Measurements from ENCODE around the gene MRPL38.

MRPL38 gene

GRCh38 chr17:75897160-75898019 is 7.3 kb downstream of the MRPL38 start (continued):
- no peak for TF ChIP-seq ZNF132 (tag by site-specific recombination; IDR thresholded peaks at IDR 0.05; ENCODE audit: borderline replicate concordance)
- no peak for TF ChIP-seq ZNF19 (tag by site-specific recombination; IDR thresholded peaks at IDR 0.05; ENCODE audit: low read depth)
- TF ChIP-seq OVOL3 (tag by site-specific recombination; IDR thresholded peaks at IDR 0.05) = no peak
- TF ChIP-seq, protein P1, sequence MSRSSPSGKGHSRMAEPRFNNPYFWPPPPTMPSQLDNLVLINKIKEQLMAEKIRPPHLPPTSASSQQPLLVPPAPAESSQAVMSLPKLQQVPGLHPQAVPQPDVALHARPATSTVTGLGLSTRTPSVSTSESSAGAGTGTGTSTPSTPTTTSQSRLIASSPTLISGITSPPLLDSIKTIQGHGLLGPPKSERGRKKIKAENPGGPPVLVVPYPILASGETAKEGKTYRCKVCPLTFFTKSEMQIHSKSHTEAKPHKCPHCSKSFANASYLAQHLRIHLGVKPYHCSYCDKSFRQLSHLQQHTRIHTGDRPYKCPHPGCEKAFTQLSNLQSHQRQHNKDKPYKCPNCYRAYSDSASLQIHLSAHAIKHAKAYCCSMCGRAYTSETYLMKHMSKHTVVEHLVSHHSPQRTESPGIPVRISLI (tag by site-specific recombination; IDR thresholded peaks at IDR 0.05) = no peak
- no peak for TF ChIP-seq PRDM1 (tag by site-specific recombination; IDR thresholded peaks at IDR 0.05)
- no peak for TF ChIP-seq SCRT2 (tag by site-specific recombination; IDR thresholded peaks at IDR 0.05)
- TF ChIP-seq MZF1 (tag by site-specific recombination; IDR thresholded peaks at IDR 0.05; ENCODE audit: borderline replicate concordance) = no peak
- TF ChIP-seq ZNF341 (tag by site-specific recombination; IDR thresholded peaks at IDR 0.05; ENCODE audit: low read depth) = peak; percentile 81
- TF ChIP-seq ZEB2 (tag by site-specific recombination; IDR thresholded peaks at IDR 0.05) = 0 out of 2 replicates have a peak, but pooled peaks have one; percentile 5
- no peak for TF ChIP-seq ZBTB20 (tag by site-specific recombination; IDR thresholded peaks at IDR 0.05)
- no peak for TF ChIP-seq ZNF121 (tag by site-specific recombination; IDR thresholded peaks at IDR 0.05)

DNA sequence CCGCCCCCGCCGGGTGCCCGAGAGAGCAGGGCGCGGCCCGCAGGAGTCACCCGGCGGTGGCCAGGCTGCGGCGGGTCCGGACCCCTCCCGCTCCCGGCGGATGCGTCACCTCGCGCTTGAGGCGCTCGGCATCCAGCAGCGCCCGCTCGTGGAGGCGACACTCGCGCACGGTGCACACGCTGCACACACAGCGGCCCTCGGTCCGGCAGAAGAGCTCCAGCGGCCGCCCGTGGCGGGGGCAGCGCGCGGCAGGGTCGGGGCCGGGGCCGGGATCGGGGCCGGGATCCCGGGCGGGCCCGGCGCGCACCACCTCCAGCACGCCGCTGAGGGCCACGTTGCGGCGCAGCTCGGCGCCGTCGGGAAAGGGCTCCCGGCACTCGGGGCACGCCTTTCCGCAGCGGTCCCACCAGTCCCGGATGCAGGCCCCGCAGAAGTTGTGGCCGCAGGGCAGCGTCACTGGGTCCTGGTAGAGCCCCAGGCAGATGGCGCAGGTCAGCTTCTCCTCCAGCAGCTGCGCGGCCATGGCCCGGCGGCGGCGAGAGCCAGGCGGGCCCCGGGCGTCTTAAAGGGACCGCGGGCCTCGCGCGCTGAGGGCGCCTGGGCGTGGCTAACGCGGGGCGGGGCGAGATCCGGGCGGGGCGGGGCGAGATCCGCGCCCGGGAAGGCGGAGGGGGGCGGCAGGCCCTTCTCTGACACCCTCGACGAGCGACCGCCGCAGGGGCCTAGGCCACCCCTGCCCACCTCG is 8.1 kb downstream of the MRPL38 start, which contains the start of gene TRIM65:
TRIM65 (minus strand) TSS at position 537 of the 745 bp plus-strand sequence; CDS start at position 523, 14 bp downstream.
- H3K9me3 ChIP-seq (ENCODE audit: control insufficient read depth, insufficient read depth, low read depth, low read length) = no peaks in the 10 kb centered on the region
- H3K4me1 ChIP-seq (ENCODE audit: control insufficient read depth, insufficient read depth, low read length) = peaks cover 10% of the 10 kb centered on the region
- H3K36me3 ChIP-seq (ENCODE audit: control insufficient read depth in 2 of 2, insufficient read depth in 1 of 2, low read length in 2 of 2) = peaks cover 12 to 55% of the 10 kb centered on the region in 2 experiments
- ChIA-PET POLR2A (interaction anchor here (0.6 to 3.2 kb wide), 17 partner anchors 8 to 118 kb away, joined by 3 to 19 read pairs (median 4); partner anchors contain the start of genes ACOX1, MRPL38, TEN1 and TRIM47), CTCF (interaction anchor here (0.6 to 4.3 kb wide), 15 partner anchors 8 to 120 kb away, joined by 3 to 28 read pairs (median 4); partner anchors contain the start of genes MRPL38, TRIM47 and WBP2)
- peak within 1 kb of the TSS; percentile 86 for H3K4me3 ChIP-seq (ENCODE audit: low read depth, low read length)
- H3K27ac ChIP-seq (ENCODE audit: extremely low read depth, low read depth, low read length) = peak within 1 kb of the TSS; percentile 98
- TF ChIP-seq ZNF169 (tag by site-specific recombination; IDR thresholded peaks at IDR 0.05) = no peak
- TF ChIP-seq, protein P2, sequence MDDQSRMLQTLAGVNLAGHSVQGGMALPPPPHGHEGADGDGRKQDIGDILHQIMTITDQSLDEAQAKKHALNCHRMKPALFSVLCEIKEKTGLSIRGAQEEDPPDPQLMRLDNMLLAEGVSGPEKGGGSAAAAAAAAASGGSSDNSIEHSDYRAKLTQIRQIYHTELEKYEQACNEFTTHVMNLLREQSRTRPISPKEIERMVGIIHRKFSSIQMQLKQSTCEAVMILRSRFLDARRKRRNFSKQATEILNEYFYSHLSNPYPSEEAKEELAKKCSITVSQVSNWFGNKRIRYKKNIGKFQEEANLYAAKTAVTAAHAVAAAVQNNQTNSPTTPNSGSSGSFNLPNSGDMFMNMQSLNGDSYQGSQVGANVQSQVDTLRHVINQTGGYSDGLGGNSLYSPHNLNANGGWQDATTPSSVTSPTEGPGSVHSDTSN (CRISPR knock-in tag; IDR thresholded peaks at IDR 0.05) = peak; percentile 75
- no peak for TF ChIP-seq ZNF596 (tag by site-specific recombination; IDR thresholded peaks at IDR 0.05)
- TF ChIP-seq ZNF335 (tag by site-specific recombination; conservative IDR thresholded peaks at IDR 0.05) = peak; percentile 88
- TF ChIP-seq GLI2 (tag by site-specific recombination; IDR thresholded peaks at IDR 0.05; ENCODE audit: borderline replicate concordance, low read depth) = no peak
- TF ChIP-seq HOXA7 (CRISPR knock-in tag; IDR thresholded peaks at IDR 0.05; ENCODE audit: borderline replicate concordance) = no peak
- TF ChIP-seq, protein P3, sequence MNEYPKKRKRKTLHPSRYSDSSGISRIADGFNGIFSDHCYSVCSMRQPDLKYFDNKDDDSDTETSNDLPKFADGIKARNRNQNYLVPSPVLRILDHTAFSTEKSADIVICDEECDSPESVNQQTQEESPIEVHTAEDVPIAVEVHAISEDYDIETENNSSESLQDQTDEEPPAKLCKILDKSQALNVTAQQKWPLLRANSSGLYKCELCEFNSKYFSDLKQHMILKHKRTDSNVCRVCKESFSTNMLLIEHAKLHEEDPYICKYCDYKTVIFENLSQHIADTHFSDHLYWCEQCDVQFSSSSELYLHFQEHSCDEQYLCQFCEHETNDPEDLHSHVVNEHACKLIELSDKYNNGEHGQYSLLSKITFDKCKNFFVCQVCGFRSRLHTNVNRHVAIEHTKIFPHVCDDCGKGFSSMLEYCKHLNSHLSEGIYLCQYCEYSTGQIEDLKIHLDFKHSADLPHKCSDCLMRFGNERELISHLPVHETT (tag by site-specific recombination; IDR thresholded peaks at IDR 0.05) = no peak
- no peak for TF ChIP-seq ZSCAN23 (tag by site-specific recombination; IDR thresholded peaks at IDR 0.05)
- peak; percentile 83 for TF ChIP-seq ZFP69B (tag by site-specific recombination; IDR thresholded peaks at IDR 0.05)
- TF ChIP-seq ZNF768 (tag by site-specific recombination; IDR thresholded peaks at IDR 0.05) = peak; percentile 14; the same call in 1 of the 2 replicates
- TF ChIP-seq, protein P4, sequence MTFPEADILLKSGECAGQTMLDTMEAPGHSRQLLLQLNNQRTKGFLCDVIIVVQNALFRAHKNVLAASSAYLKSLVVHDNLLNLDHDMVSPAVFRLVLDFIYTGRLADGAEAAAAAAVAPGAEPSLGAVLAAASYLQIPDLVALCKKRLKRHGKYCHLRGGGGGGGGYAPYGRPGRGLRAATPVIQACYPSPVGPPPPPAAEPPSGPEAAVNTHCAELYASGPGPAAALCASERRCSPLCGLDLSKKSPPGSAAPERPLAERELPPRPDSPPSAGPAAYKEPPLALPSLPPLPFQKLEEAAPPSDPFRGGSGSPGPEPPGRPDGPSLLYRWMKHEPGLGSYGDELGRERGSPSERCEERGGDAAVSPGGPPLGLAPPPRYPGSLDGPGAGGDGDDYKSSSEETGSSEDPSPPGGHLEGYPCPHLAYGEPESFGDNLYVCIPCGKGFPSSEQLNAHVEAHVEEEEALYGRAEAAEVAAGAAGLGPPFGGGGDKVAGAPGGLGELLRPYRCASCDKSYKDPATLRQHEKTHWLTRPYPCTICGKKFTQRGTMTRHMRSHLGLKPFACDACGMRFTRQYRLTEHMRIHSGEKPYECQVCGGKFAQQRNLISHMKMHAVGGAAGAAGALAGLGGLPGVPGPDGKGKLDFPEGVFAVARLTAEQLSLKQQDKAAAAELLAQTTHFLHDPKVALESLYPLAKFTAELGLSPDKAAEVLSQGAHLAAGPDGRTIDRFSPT (tag by site-specific recombination; IDR thresholded peaks at IDR 0.05) = peak; percentile 82; the same call in 1 of the 2 replicates
- no peak for TF ChIP-seq ZBTB44 (tag by site-specific recombination; IDR thresholded peaks at IDR 0.05)
- TF ChIP-seq EGR2 (tag by site-specific recombination; IDR thresholded peaks at IDR 0.05; ENCODE audit: low read depth) = no peak
- peak; percentile 53; the same call in 1 of the 2 replicates for TF ChIP-seq ZNF660 (tag by site-specific recombination; IDR thresholded peaks at IDR 0.05)
- TF ChIP-seq ZBTB20 (tag by site-specific recombination; IDR thresholded peaks at IDR 0.05) = peak; percentile 86
- TF ChIP-seq YY1 (tag by site-specific recombination; IDR thresholded peaks at IDR 0.05) = peak; percentile 85
- 0 out of 2 replicates have a peak, but pooled peaks have one; percentile 5 for TF ChIP-seq ZEB2 (tag by site-specific recombination; IDR thresholded peaks at IDR 0.05)
